ENCODE results near the gene POLR3F. TPM values are rescaled to one million over a fixed set of nuclear protein-coding genes. Genes with fewer than 3 reads are reported as not detected.

POLR3F gene
- polyA plus RNA-seq, 1 of the 3 experiments (the other 2 are of a cell fraction), result 4.8 TPM

- no peak for TF ChIP-seq POLR2AphosphoS5 (IDR thresholded peaks at IDR 0.05; ENCODE audit: low read depth, low read length)
- no peak for TF ChIP-seq GATA2 (CRISPR knock-in tag; IDR thresholded peaks at IDR 0.05)
- TF ChIP-seq SIN3A (IDR thresholded peaks at IDR 0.05; ENCODE audit: borderline replicate concordance, low read depth, low read length), result no peak
- TF ChIP-seq RCOR1 (IDR thresholded peaks at IDR 0.05; ENCODE audit: low read length), result no peak
- no peak for TF ChIP-seq ZBTB33 (IDR thresholded peaks at IDR 0.05; ENCODE audit: borderline replicate concordance, low read depth)
- TF ChIP-seq CTCF (IDR thresholded peaks at IDR 0.05), result no peak
- TF ChIP-seq ELF1 (IDR thresholded peaks at IDR 0.05), result no peak
- TF ChIP-seq TAF1 (IDR thresholded peaks at IDR 0.05; ENCODE audit: borderline replicate concordance, low read depth, low read length), result no peak
- TF ChIP-seq RFX5 (IDR thresholded peaks at IDR 0.05; ENCODE audit: low read length), result no peak
- no peak for TF ChIP-seq FOXJ3 (CRISPR knock-in tag; IDR thresholded peaks at IDR 0.05)
- TF ChIP-seq MEF2A (IDR thresholded peaks at IDR 0.05; ENCODE audit: borderline replicate concordance, low read depth), result no peak
- no peak for TF ChIP-seq IRF3 (IDR thresholded peaks at IDR 0.05; ENCODE audit: low read depth, low read length)
- TF ChIP-seq JUND (IDR thresholded peaks at IDR 0.05), result no peak
- no peak for TF ChIP-seq REST (IDR thresholded peaks at IDR 0.05; ENCODE audit: low read depth, low read length)
- TF ChIP-seq PBX3 (IDR thresholded peaks at IDR 0.05), result no peak
- TF ChIP-seq CHD2 (IDR thresholded peaks at IDR 0.05; ENCODE audit: low read length, partially characterized antibody), result no peak
- TF ChIP-seq MAX (IDR thresholded peaks at IDR 0.05; ENCODE audit: low read depth), result no peak
- TF ChIP-seq USF2 (IDR thresholded peaks at IDR 0.05; ENCODE audit: borderline replicate concordance, low read depth, low read length), result no peak
- no peak for TF ChIP-seq EZH2phosphoT487 (IDR thresholded peaks at IDR 0.05; ENCODE audit: borderline replicate concordance, low read depth)
- H3K36me3 ChIP-seq (replicated peaks in 1 of 2; ENCODE audit: control insufficient read depth in 1 of 2, insufficient read depth in 2 of 2, low read length in 1 of 2), result peaks cover 61 to 71% of the 10 kb centered on the region in 2 experiments
- peaks cover 26% of the 10 kb centered on the region for H3F3A ChIP-seq (replicated peaks; ENCODE audit: insufficient read depth)
- no peak overlapping the region for H3K27ac ChIP-seq (ENCODE audit: low read depth in 2 of 2, low read length in 1 of 2)
- no peaks in the 10 kb centered on the region for H3K4me1 ChIP-seq (ENCODE audit: control insufficient read depth in 1 of 2, insufficient read depth in 2 of 2, low read depth in 1 of 2, low read length in 1 of 2)
- no peak overlapping the region for H3K9ac ChIP-seq
- ChIA-PET CTCF (no interaction called here), POLR2A (no interaction called here)
- no peaks in the 10 kb centered on the region for H3K9me3 ChIP-seq
- H2AFZ ChIP-seq (ENCODE audit: low read depth), result no peak overlapping the region
- H3K4me2 ChIP-seq, result no peak overlapping the region
- no peaks in the 10 kb centered on the region for H3K27me3 ChIP-seq (ENCODE audit: insufficient read depth)
- no peaks in the 10 kb centered on the region for H3K79me2 ChIP-seq (ENCODE audit: insufficient read depth)
- 100% methylated on average over 2 of the region's 4 CpGs for WGBS (ENCODE audit: low lambda C conversion rate)
- no peaks in the 10 kb centered on the region for H4K20me1 ChIP-seq (ENCODE audit: insufficient read depth)
- no peak for DNase-seq
- no peaks in the 10 kb centered on the region for H3K9me2 ChIP-seq
- no peak overlapping the region for H3K4me3 ChIP-seq (ENCODE audit: low read depth in 2 of 2, low read length in 1 of 2)
Measured at GRCh38 chr20:18481596-18481995, 14.4 kb downstream of the POLR3F start.
